Gastrocnemius medialis (tissue), 4 donors: ENCODE data around the gene PLIN5. TPM values are rescaled to one million over a fixed set of nuclear protein-coding genes. Genes with fewer than 3 reads are reported as not detected.

Experiments
- ATAC-seq, 2 donors: fragments of 150-250 bp; one replicate each; pipeline ENCODE4 v1.9.1; 2016
- DNase-seq, 2 donors: peaks; one replicate each; pipeline ENCODE4 v3.0.0-alpha.2; 2019
- H3K27ac ChIP-seq, 4 donors: fragments of 200-600 bp; sonication (generic); 1 replicate in 1 of 4; 2 replicates in 3 of 4; pipeline ENCODE4 v1.5.1; 2016 to 2018; ENCODE audit warnings: mild to moderate bottlenecking in 2 of 4, moderate library complexity in 1 of 4
- H3K27me3 ChIP-seq, 3 donors: fragments of 200-600 bp; sonication (generic) in 2 of 3; 1 replicate in 1 of 3; 2 replicates in 2 of 3; pipeline versions ENCODE4 v1.5.1 to v1.6.0; 2016 to 2019; ENCODE audit warnings: mild to moderate bottlenecking in 1 of 3, moderate library complexity in 1 of 3
- H3K36me3 ChIP-seq, 2 donors: fragments of 200-600 bp; sonication (generic) in 1 of 2; one replicate each; pipeline ENCODE4 v1.5.1; 2017 to 2018
- H3K4me1 ChIP-seq, 2 donors: fragments of 200-600 bp; sonication (generic) in 1 of 2; one replicate each; pipeline ENCODE4 v1.5.1; 2016 to 2017; ENCODE audit warnings: mild to moderate bottlenecking in 2 of 2
- H3K4me3 ChIP-seq, 4 donors: fragments of 200-600 bp; sonication (generic) in 3 of 4; 1 replicate in 1 of 4; 2 replicates in 3 of 4; pipeline ENCODE4 v1.5.1; 2016 to 2019; ENCODE audit warnings: mild to moderate bottlenecking in 2 of 4
- H3K9me3 ChIP-seq, 3 donors: fragments of 200-600 bp; sonication (generic) in 2 of 3; 1 replicate in 1 of 3; 2 replicates in 2 of 3; pipeline ENCODE4 v1.5.1; 2016 to 2019
- CTCF ChIP-seq, 5 experiments: fragments of 450-650 bp in 3 of 5; fragments of 200-600 bp in 2 of 5; sonication (generic) in 2 of 5; IDR thresholded peaks in 4 of 5; conservative IDR thresholded peaks in 1 of 5; 1 replicate in 4 of 5; 2 replicates in 1 of 5; pipeline ENCODE4 v1.5.1; 2016 to 2019; ENCODE audit warnings: antibody characterized with exemption in 5 of 5, mild to moderate bottlenecking in 3 of 5, moderate library complexity in 3 of 5
- POLR2A ChIP-seq, 2 donors: fragments of 450-650 bp; IDR thresholded peaks; one replicate each; pipeline ENCODE4 v1.6.1; 2017; ENCODE audit warnings: antibody characterized with exemption in 2 of 2, mild to moderate bottlenecking in 2 of 2, moderate library complexity in 2 of 2
- in situ Hi-C, 4 donors: fragments of 200-750 bp; cut with MboI; loops; one replicate each; pipeline versions ENCODE4 v1.15.0 to v1.8.0; 2017; ENCODE audit warnings: low sequenced_read_pairs in 4 of 4
- intact Hi-C: fragments of 100-400 bp; cut with DNase I; formaldehyde crosslinking; loops from one replicate; pipeline ENCODE4 v1.15.1; 2023; ENCODE audit warnings: low total_unique reads
- total RNA-seq, 4 donors: library from RNA; depleted of rRNA; stranded (reverse); fragments of >200 nt; gene quantifications; one replicate each; pipeline versions ENCODE4 v1.1.0 to v1.2.3, GENCODE V29; 2016

Gene PLIN5
- total RNA-seq, 4 donors from 2014 or later = 23.5 to 127 (median 52.9) TPM

GRCh38 chr19:4541114-4541805, 6.2 kb upstream of the PLIN5 start:
- in situ Hi-C loops (no loop called here), intact Hi-C loops (no loop called here)
- no peak for TF ChIP-seq CTCF (IDR thresholded peaks at IDR 0.05 in 4 of 5, conservative IDR thresholded peaks at IDR 0.05 in 1 of 5)
- no peak for TF ChIP-seq POLR2A (IDR thresholded peaks at IDR 0.05)
- Histone ChIP-seq H3K9me3 (no peaks in the 10 kb centered on the region), H3K27ac (no peak overlapping the region), H3K27me3 (no peaks in the 10 kb centered on the region), H3K4me1 (peaks cover 15 to 21% of the 10 kb centered on the region in 2 donors), H3K36me3 (no peaks in the 10 kb centered on the region), H3K4me3 (no peak overlapping the region)
- no peak for DNase-seq
- ATAC-seq = no peak

DNA sequence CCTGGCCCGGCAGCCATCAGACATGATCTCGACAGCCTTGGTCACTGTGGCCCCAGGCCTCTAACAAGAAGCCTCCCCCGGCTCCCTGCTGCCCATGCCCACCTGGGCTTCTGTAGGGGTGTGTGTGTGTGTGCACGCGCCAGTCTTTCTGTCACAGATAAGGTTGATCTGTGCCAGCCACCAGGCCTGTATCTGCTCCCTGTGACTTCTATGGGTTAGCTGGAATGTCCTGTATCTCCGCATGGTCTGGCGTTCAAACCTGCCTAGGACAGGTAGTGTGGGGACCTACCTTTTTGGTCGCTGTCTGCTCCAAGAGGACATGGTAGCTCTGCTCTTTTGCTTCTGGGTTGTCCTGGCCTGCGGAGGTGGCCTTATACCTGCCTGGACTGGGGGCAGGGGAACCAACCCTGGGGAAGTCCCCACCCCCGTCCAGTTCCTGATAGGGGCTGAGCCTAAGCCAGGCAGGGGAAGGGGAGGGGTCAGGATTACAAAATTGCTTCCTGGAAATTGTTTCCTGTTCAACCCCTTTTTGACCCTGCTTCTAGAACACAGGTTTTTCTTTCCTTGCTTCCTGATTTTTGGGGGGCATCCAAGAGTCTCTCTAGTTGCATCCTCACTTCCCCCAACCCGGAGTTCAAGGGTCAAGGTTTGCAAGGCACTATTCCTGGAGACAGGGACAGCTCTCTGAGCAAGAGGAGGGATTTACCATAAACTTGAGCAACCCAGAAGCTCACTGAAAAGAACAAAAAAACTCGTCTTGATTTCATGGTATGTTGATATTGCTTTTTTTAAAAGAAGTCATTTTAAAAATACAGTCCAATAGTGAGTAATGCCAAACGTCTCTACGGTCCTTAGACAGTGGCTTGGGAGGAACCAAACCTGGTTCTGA, 4.9 kb upstream of the PLIN5 start, which contains the start of gene LRG1:
Gene LRG1, minus strand, starts transcription at position 344 of the 889 bp plus-strand sequence. Its CDS starts 23 bp downstream, at position 321.
- DNase-seq = no peak

DNA sequence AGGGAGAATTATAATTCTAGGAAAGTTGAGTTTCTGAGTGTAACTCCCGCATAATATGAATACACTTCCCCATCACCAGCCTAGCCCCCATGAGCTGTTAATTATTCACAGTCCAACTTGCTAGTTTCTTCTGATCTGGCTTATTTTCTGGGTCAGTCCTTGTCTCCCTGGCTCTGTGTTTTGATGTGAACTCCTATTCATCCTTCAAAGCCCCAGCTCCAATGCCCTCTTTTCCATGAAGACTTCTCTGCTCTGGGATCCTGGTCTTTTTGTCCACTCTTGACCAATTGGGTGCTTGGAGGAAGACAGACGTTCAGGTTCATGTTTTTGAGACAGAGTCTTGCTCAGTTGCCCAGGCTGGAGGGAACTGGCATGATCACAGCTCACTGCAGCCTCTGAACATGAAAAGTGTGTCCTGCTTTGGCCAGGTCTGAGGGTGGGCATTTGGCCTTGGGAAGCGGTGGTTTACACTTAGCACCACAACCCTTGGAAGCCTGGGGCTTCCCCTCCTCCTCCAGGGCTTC, 4.2 kb upstream of the PLIN5 start:
- intact Hi-C loops (loop anchor here (5.0 to 10.0 kb wide), 5 partner anchors 82 to 436 kb away; partner anchors contain the start of genes CHAF1A, FEM1A, SH3GL1 and UBXN6), in situ Hi-C loops (no loop called here)
- DNase-seq (no peak), ATAC-seq (no peak)
- H3K27ac ChIP-seq = peak overlapping the region in 2 of 4 donors; percentile 5 to 21
- H3K36me3 ChIP-seq = no peaks in the 10 kb centered on the region
- H3K4me1 ChIP-seq = peaks cover 26 to 38% of the 10 kb centered on the region in 2 donors
- no peak for TF ChIP-seq POLR2A (IDR thresholded peaks at IDR 0.05)
- no peak for TF ChIP-seq CTCF (IDR thresholded peaks at IDR 0.05 in 4 of 5, conservative IDR thresholded peaks at IDR 0.05 in 1 of 5)
- H3K27me3 ChIP-seq = no peaks in the 10 kb centered on the region
- H3K9me3 ChIP-seq = no peaks in the 10 kb centered on the region
- no peak overlapping the region for H3K4me3 ChIP-seq

More for the DNA sequence above, 4.9 kb upstream of the PLIN5 start, which contains the start of gene LRG1:
- Histone ChIP-seq H3K4me1 (peaks cover 26 to 31% of the 10 kb centered on the region in 2 donors), H3K36me3 (no peaks in the 10 kb centered on the region), H3K4me3 (no peak within 1 kb of the TSS), H3K9me3 (no peaks in the 10 kb centered on the region), H3K27ac (peak within 1 kb of the TSS in 3 of 4 donors; percentile 5 to 21 (median 11)), H3K27me3 (no peaks in the 10 kb centered on the region)
- in situ Hi-C loops (no loop called here), intact Hi-C loops (loop anchor here (5.0 to 10.0 kb wide), 5 partner anchors 83 to 435 kb away; partner anchors contain the start of genes CHAF1A, FEM1A, SH3GL1 and UBXN6)
- ATAC-seq = no peak
- TF ChIP-seq CTCF (IDR thresholded peaks at IDR 0.05 in 4 of 5, conservative IDR thresholded peaks at IDR 0.05 in 1 of 5) = no peak

DNA sequence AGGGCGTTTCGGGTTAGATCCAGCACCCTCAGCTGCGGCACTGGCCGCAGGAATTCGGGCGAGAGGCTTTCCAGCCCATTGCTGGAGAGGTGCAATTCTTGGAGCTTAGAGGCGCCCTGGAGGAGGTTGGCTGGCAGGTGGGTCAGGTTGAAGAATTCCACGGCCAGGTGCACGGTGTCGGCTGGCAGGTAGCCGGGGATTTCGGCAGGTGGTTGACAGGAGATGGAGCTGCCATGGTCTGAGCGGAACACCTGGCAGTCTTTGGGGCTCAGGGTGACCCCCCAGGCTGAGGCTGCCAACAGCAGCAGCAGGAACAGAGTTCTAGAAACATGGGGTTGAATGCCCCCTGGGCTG, 3.6 kb upstream of the PLIN5 start:
- peaks cover 26 to 38% of the 10 kb centered on the region in 2 donors for H3K4me1 ChIP-seq
- in situ Hi-C loops (no loop called here), intact Hi-C loops (loop anchor here (5.0 to 10.0 kb wide), 5 partner anchors 81 to 436 kb away; partner anchors contain the start of genes CHAF1A, FEM1A, SH3GL1 and UBXN6)
- no peak overlapping the region for H3K4me3 ChIP-seq
- no peaks in the 10 kb centered on the region for H3K27me3 ChIP-seq
- DNase-seq (no peak), ATAC-seq (no peak)
- no peak for TF ChIP-seq POLR2A (IDR thresholded peaks at IDR 0.05)
- no peak for TF ChIP-seq CTCF (IDR thresholded peaks at IDR 0.05 in 4 of 5, conservative IDR thresholded peaks at IDR 0.05 in 1 of 5)
- peak overlapping the region; percentile 89 to 98 (median 92) for H3K27ac ChIP-seq
- no peaks in the 10 kb centered on the region for H3K9me3 ChIP-seq
- no peaks in the 10 kb centered on the region for H3K36me3 ChIP-seq
